GM18519 (cell line): Measurements from ENCODE around the gene SDR39U1.

Experiments
- ATAC-seq: cut with Tn5 transposase; IDR thresholded peaks from one replicate; pipeline ENCODE4 v1.9.1; 2021; ENCODE audit warnings: mild to moderate bottlenecking, moderate library complexity; ENCODE audit not compliant: unreplicated experiment, low FRiP score

The SDR39U1 gene

DNA sequence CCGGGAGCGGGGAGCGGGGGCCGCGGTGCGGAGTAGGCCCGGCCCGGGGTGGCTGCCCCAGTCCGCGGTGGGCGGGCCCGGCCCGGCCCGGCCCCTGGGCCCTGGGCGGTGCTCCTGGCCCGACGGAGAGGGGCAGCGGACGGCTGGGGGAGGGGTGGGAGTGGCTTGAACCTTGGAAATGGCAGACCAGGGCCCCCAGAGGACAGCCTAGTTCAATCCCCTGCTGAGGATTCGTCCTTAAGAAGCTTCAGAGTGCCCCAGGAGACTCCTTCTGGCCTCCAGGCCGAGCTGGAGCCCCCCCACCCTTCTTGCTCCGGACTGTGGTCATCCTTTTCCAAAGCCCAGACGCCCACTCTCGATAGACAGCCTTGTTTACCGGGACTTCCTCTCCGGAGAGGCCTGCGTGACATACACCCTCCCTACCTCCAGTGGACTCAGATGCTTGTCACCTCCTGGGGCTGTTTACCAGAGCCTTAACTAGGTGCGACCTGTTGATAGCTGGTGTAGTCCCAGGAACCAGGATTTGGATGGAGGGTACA, 12.4 kb downstream of the SDR39U1 start:
- ATAC-seq: peak; percentile 27

DNA sequence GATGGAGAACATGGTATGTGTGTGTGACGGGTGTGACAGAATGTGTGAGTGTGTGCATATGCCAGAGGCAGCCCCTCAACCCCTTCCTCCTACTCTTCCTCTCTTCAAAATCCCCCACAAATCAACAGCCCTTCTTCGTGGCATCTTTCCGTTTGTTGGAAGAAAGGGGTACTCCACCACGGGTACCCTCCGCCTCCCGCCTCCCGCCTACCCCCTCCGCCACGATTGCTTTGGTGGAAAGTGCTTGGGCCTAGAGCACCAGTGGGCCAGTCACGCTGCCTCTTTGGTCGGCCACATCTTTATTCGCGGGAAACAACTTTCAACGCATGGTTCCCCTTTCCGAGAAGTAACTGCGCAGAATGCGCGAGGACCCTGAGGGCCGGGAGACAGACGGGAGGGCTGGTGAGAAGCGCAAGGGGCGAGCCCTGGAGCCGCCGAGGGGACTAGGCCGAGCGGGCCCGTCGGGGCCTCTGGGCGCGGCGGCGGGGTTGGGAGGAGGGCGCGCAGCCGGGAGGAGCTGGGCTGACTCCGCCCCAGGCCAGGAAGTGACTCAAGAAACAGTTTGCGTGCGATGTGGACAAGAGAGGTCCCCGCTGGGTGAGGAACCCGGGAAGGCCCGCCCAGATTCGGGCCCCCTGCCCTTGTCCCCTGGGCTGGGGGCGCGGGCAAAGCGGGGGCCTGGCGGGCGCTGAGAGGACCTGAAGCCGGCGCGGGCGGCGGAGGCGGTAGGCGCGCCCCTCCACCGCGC, 13.0 kb downstream of the SDR39U1 start, which contains the start of the genes CBLN3 and KHNYN:
Gene CBLN3 (minus strand): TSS at position 274 of the 748 bp plus-strand sequence. CDS start 614 bp downstream, outside the sequence.
Gene KHNYN (plus strand): TSS at position 560 of the 748 bp plus-strand sequence. CDS start 777 bp downstream, outside the sequence.
- ATAC-seq: peak; percentile 73

- no peak for ATAC-seq
Measured at GRCh38 chr14:24428628-24429394, 13.8 kb downstream of the SDR39U1 start.

DNA sequence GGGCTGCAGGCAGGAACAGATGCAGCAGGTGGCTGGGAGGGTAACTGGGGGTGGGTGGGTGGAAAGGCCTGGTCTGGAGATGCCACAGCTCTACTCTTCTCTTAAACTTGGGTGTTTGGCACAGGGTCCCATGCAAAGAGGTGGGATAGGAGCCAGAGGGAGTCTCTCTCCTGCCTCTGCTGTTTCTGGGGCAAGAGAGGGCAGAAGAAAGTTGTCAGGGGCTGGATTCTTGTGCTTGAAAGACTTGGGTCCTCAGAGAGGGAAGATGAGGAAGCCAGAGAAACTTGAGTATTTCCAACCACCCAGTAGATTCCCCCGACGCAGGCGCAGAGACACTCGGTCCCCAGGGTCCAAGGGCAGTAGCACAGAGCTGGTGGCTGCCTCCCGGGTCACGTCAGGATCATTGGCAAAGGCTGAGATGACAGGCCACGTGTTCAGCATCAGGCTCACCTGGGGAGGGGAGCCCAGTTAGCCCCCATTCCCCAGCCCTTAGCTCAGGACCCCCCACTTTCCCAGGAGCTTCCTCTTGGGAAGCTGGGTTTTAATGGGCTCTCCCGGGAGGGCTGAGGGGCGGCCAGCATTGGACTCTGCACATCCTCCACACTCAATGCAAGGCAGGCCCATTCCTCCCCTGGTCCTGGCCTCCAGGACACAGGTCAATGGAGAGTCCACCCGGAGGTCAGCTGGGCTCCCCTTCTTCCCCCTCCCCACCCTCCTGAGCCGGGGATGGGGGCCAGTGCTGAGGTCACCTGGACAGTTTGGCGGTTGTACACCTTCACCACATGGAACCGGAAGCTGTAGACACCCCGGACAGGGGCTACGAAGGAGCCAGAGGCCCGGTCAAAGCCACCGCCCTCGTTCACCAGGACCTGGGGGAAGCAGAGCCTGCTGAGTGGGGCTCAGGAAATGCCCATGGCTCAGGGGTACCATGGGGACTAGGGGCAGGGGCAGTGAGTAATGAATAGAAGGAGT, 14.8 kb downstream of the SDR39U1 start:
- ATAC-seq: no peak

GRCh38 chr14:24426912-24427536, 15.6 kb downstream of the SDR39U1 start:
- no peak for ATAC-seq

DNA sequence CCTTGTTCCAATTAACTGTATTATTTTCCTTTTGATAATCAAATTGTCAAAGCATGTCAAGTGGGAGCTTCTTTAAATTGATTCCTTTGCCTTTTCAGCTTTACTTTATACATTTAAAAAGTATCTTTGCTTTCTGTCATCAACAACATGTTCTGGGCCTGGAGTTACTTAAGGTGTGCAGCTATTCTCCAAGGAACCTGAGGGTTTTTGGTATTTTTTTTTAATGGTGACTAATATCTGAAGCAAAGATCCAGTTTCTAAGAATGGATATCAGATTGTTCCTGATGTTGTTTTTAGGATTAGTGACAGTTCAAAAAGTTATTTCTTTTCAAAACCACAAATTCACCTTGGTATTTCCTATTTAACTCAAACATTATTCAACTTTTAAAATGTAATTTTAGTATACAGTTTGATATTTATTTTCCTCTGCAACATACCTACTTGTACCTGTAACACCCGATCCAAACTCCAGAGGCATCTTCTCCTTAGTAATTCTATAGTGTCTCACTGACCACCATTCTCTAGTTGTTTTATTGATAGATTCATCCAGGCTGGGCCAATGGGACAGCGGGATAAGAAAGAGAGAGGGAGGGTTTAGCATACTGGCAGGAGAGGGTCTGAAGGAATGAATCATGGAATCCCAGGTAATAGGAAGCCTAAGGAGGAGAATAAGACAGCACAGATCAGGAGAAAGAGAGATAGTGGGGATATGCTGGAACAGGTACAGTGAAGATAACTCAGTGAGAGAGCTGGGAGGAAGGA, 16.2 kb downstream of the SDR39U1 start:
- ATAC-seq: no peak

DNA sequence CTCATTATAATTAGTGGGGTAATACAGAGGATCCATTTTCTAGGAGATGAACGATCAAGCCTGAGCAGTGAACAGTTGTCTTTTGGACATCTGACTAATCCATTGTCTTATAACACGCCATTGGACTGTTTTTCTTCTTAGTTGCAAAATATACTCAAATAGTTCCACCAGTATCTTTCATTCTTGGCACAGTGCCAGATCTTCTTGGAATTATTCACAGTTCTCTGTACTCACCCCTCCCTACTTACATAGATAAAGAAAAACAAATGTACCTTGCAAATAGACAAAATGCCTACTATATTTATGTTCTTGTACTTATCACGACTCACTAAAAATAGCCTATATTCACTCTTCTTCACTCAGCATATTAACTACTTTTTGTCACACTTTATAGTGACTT, 16.9 kb downstream of the SDR39U1 start:
- no peak for ATAC-seq

- ATAC-seq: no peak
Measured at GRCh38 chr14:24422694-24423601, 19.6 kb downstream of the SDR39U1 start.

DNA sequence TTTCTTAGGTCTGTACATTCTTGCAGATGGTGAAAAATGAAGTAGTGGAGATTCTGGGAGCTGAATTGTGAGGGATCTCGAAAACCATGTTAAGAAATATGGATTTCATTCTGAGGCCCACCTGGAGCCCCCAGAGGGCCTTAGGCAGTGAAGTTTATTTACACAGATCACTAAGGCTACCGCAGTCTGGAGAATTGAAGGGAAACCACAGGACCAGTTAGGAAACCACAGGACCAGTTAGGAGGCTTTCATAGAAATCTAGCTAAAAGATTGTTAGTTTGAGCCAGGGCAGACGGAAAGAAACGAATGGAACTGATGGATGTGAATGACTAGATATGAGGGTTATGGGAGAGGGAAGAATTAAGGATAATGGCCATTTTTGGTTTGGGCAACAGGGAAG, 20.3 kb downstream of the SDR39U1 start:
- ATAC-seq: no peak

DNA sequence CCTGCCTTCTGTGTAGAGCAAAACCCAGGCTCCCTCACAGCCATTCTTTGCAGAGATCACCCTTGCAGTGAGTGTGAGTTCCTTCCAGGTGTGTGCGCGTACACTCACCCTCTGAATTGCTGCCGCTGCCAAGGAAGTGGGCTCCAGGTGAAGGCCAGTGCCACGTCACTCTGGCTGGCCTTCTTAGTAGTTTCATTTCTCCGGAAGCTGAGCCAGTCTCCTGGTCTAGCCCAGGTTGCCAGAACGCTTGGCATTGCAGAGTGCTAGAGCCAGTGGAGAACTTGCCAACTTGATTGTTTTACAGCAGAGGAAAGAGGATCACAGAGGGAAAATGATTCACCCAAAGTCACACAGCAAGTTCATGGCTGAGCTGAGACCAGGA, 24.1 kb downstream of the SDR39U1 start:
- no peak for ATAC-seq

DNA sequence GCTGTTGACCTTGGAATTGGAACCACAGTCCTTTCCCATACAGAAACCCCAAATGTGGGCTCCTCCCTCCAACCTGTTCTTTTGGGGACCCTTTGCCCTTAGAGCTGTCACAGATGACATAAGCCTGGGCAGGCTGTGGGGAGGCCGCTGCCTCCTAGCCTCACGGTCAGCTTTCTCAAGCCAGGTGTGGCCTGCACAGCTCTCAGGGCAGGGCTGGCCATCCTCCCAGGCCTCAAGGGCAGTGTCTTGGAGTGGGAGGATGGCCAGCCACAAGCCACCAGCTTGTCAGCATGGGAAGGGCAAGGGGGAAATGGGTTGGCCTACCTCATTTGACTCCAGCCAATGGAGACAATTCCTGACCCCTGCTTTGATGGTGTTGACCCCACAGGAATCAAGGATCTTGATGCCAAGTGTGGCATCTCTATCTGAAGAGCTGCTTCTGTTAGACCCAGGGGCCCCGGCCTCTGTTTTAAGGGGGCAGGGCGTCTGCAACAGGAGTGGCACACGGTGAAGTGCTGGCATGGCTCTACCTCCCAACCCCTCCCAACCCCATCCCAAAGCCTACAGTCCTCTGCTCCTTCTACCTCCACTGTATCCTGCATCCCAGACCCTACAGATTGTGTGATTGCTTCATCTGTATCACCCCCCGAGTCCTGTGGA, 24.6 kb downstream of the SDR39U1 start:
- ATAC-seq: no peak

GRCh38 chr14:24416932-24417619, 25.5 kb downstream of the SDR39U1 start:
- no peak for ATAC-seq

DNA sequence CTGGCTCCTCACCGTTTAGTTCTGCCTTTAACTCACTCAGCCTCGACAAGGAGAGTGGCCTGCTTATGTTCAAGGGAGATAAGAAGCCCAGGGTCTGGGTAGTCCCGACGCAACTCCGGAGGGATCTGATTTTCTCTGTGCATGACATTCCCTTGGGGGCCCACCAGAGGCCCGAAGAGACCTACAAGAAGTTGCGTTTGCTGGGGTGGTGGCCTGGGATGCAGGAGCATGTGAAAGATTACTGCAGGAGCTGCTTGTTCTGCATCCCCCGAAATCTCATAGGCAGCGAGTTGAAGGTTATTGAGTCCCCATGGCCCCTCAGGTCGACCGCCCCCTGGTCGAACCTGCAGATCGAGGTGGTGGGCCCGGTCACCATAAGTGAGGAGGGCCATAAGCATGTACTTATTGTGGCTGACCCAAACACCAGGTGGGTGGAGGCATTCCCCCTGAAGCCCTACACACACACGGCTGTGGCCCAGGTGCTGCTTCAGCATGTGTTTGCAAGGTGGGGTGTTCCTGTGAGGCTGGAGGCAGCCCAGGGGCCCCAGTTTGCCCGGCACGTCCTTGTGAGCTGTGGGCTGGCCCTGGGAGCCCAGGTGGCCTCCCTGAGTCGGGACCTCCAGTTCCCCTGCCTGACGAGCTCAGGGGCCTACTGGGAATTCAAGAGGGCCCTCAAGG, 26.2 kb downstream of the SDR39U1 start:
- no peak for ATAC-seq

- ATAC-seq: no peak
Measured at GRCh38 chr14:24415421-24416253, 26.9 kb downstream of the SDR39U1 start.

DNA sequence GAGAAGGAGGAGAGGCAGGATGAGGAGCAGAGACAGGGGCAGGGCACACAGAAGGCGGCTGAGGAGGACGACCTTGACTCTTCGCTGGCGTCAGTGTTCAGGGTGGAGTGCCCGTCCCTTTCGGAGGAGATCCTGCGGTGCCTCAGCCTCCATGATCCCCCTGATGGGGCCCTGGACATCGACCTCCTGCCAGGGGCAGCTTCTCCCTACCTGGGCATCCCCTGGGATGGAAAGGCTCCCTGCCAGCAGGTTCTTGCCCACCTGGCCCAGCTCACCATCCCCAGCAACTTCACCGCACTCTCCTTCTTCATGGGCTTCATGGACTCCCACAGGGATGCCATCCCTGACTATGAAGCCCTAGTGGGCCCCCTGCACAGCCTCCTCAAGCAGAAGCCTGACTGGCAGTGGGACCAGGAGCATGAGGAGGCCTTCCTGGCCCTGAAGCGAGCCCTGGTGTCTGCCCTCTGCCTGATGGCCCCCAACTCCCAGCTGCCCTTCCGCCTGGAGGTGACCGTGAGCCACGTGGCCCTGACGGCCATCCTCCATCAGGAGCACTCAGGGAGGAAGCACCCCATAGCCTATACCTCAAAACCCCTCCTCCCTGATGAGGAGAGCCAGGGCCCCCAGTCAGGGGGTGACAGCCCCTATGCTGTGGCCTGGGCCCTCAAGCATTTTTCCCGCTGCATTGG, 27.7 kb downstream of the SDR39U1 start:
- ATAC-seq: no peak
